PC-9 (cell line): ENCODE results near the gene NFE2L3. TPM values are rescaled to one million over a fixed set of nuclear protein-coding genes. Genes with fewer than 3 reads are reported as not detected.

Experiments
- BruUV-seq: library from RNA; stranded (reverse); fragments of 400-500 nt; replicated peaks from 2 replicates; lab custom pipeline; 2021; lab: Mats Ljungman, UMichigan
- CTCF ChIA-PET: fragments of 300-600 bp; sonication (Branson Sonifier 250); formaldehyde crosslinking; loops from one replicate; lab custom pipeline; 2022; ENCODE audit warnings: antibody characterized with exemption; lab: Charles Lee
- POLR2A ChIA-PET: fragments of 300-600 bp; sonication (Branson Sonifier 250); formaldehyde crosslinking; loops from one replicate; lab custom pipeline; 2022; ENCODE audit warnings: antibody characterized with exemption; ENCODE audit not compliant: unreplicated experiment; lab: Charles Lee
- DNase-seq, 2 experiments: peaks; one replicate each; pipeline versions ENCODE4 v3.0.0 to v3.0.0-alpha.2; 2015 to 2022; ENCODE audit warnings: mixed read lengths in 1 of 2
- H2AFZ ChIP-seq: fragments of 200-600 bp; sonication (generic); 2 replicates; pipeline ENCODE4 v1.8.1; 2017; ENCODE audit warnings: antibody characterized with exemption
- H3F3A ChIP-seq: fragments of 200-600 bp; sonication (generic); 2 replicates; pipeline ENCODE4 v1.8.1; 2017; ENCODE audit warnings: antibody characterized with exemption, mild to moderate bottlenecking, low read depth; ENCODE audit not compliant: insufficient read depth
- H3K27ac ChIP-seq: fragments of 200-600 bp; sonication (generic); 2 replicates; pipeline ENCODE4 v1.6.1; 2016; ENCODE audit warnings: mixed run types
- H3K27me3 ChIP-seq: fragments of 200-600 bp; sonication (generic); 2 replicates; pipeline ENCODE4 v1.6.1; 2016; ENCODE audit warnings: low read depth, mixed run types; ENCODE audit not compliant: insufficient read depth
- H3K36me3 ChIP-seq: fragments of 200-600 bp; sonication (generic); 2 replicates; pipeline ENCODE4 v1.6.1; 2016; ENCODE audit warnings: low read depth, mixed run types
- H3K4me1 ChIP-seq: fragments of 200-600 bp; sonication (generic); replicated peaks from 2 replicates; pipeline ENCODE4 v1.6.1; 2016; ENCODE audit warnings: mixed run types; ENCODE audit not compliant: insufficient read depth
- H3K4me2 ChIP-seq: fragments of 200-600 bp; sonication (generic); 2 replicates; pipeline ENCODE4 v1.6.1; 2017; ENCODE audit warnings: mixed run types
- H3K4me3 ChIP-seq: fragments of 200-600 bp; sonication (generic); 2 replicates; pipeline ENCODE4 v1.6.1; 2016; ENCODE audit warnings: mixed run types
- H3K79me2 ChIP-seq: fragments of 200-600 bp; sonication (generic); 2 replicates; pipeline ENCODE4 v1.6.1; 2017; ENCODE audit warnings: low read depth, mixed run types
- H3K9me2 ChIP-seq: fragments of 200-600 bp; sonication (generic); 2 replicates; pipeline ENCODE4 v1.8.1; 2017; ENCODE audit warnings: mild to moderate bottlenecking; ENCODE audit not compliant: insufficient read depth
- H3K9me3 ChIP-seq: fragments of 200-600 bp; sonication (generic); 2 replicates; pipeline ENCODE4 v1.8.1; 2016; ENCODE audit warnings: low read depth; ENCODE audit not compliant: insufficient read depth
- H4K20me1 ChIP-seq: fragments of 200-600 bp; sonication (generic); 2 replicates; pipeline ENCODE4 v1.8.1; 2017; ENCODE audit not compliant: insufficient read depth
- CTCF ChIP-seq: fragments of 200-600 bp; sonication (generic); conservative IDR thresholded peaks from 2 replicates; pipeline ENCODE4 v1.6.1; 2017; ENCODE audit warnings: mixed run types, antibody characterized with exemption, mild to moderate bottlenecking, moderate library complexity
- EZH2 ChIP-seq: fragments of 200-600 bp; sonication (generic); IDR thresholded peaks from 2 replicates; pipeline ENCODE4 v1.8.0; 2017; ENCODE audit warnings: antibody characterized with exemption, low read depth
- intact Hi-C: fragments of 100-400 bp; cut with micrococcal nuclease; formaldehyde crosslinking; loops from one replicate; pipeline ENCODE4 v1.10.0; 2022; ENCODE audit not compliant: unreplicated experiment
- total RNA-seq: library from RNA; stranded (reverse); gene quantifications from 2 replicates; pipeline ENCODE4 v1.2.3, GENCODE V29; 2021

The NFE2L3 gene
- total RNA-seq, 1 experiment from 2014 or later: 49.1 TPM

DNA sequence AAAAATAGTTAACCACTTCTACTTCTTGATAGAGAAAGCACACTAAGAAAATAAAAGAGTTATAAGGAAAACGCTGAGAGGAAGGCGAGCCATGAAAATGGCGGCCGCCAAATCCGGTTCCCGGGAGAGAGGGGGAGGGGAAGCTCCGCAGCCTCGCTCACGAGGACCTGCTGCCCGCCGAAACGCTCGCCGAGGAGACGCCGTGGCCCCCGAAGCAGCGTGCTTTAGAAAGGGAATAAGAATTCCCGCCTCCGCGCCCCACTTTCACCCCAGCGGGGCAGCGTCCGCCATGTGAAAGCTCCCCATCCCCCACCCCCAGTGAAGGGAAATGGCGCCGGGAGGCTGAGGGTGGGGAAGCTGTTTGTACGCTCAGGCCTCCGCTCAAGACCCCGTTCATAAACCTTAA lies 48.0 kb downstream of the NFE2L3 start:
- intact Hi-C loops: loop anchor here (1.0 to 2.0 kb wide), 3 partner anchors 46 to 165 kb away; no protein-coding TSS in a partner anchor
- Histone ChIP-seq H3K4me3 (peak overlapping the region; percentile 98), H2AFZ (peak overlapping the region; percentile 25; the same call in 1 of the 2 replicates), H3K79me2 (peaks cover 91% of the 10 kb centered on the region), H3K36me3 (peaks cover 70% of the 10 kb centered on the region), H3K27me3 (no peaks in the 10 kb centered on the region), H3F3A (peaks cover 57% of the 10 kb centered on the region), H3K4me2 (peak overlapping the region; percentile 84), H3K4me1 (peaks cover 43% of the 10 kb centered on the region), H3K27ac (peak overlapping the region; percentile 92), H4K20me1 (peaks cover 76% of the 10 kb centered on the region), H3K9me3 (no peaks in the 10 kb centered on the region), H3K9me2 (no peaks in the 10 kb centered on the region)
- ChIA-PET POLR2A (interaction anchor here (0.6 kb wide), 1 partner anchor 15 kb away, joined by 4 read pairs; no protein-coding TSS in a partner anchor), CTCF (interaction anchor here (0.6 kb wide), 2 partner anchors 218 to 338 kb away, joined by 3 to 4 read pairs; no protein-coding TSS in a partner anchor)
- peak in 1 of 2 experiments; percentile 59 for DNase-seq
- no peak for TF ChIP-seq EZH2
- no peak for TF ChIP-seq CTCF
- TSS peak; percentile 47 for BruUV-seq

- Histone ChIP-seq H3F3A (peaks cover 54% of the 10 kb centered on the region), H3K36me3 (peaks cover 70% of the 10 kb centered on the region), H3K9me2 (no peaks in the 10 kb centered on the region), H3K27ac (peak within 1 kb of the TSS; percentile 92), H3K27me3 (no peaks in the 10 kb centered on the region), H4K20me1 (peaks cover 76% of the 10 kb centered on the region), H3K4me1 (peaks cover 45% of the 10 kb centered on the region), H3K4me2 (peak within 1 kb of the TSS; percentile 86), H2AFZ (peak within 1 kb of the TSS; percentile 80), H3K79me2 (peaks cover 91% of the 10 kb centered on the region), H3K9me3 (no peaks in the 10 kb centered on the region), H3K4me3 (peak within 1 kb of the TSS; percentile 98)
- TF ChIP-seq EZH2 (no peak), CTCF (no peak)
- BruUV-seq: no TSS peak
- ChIA-PET POLR2A (no interaction called here), CTCF (interaction anchor here (0.6 to 0.9 kb wide), 3 partner anchors 168 to 338 kb away, joined by 3 to 5 read pairs (median 4); no protein-coding TSS in a partner anchor)
- intact Hi-C loops: loop anchor here (1.0 to 2.0 kb wide), 3 partner anchors 46 to 164 kb away; no protein-coding TSS in a partner anchor
- DNase-seq: peak; percentile 99
Measured at GRCh38 chr7:26200444-26201246, 48.6 kb downstream of the NFE2L3 start, which contains the start of gene HNRNPA2B1. TSS of gene HNRNPA2B1 (minus strand) at chr7:26200746. CDS start at chr7:26200577, 169 bp downstream.

DNA sequence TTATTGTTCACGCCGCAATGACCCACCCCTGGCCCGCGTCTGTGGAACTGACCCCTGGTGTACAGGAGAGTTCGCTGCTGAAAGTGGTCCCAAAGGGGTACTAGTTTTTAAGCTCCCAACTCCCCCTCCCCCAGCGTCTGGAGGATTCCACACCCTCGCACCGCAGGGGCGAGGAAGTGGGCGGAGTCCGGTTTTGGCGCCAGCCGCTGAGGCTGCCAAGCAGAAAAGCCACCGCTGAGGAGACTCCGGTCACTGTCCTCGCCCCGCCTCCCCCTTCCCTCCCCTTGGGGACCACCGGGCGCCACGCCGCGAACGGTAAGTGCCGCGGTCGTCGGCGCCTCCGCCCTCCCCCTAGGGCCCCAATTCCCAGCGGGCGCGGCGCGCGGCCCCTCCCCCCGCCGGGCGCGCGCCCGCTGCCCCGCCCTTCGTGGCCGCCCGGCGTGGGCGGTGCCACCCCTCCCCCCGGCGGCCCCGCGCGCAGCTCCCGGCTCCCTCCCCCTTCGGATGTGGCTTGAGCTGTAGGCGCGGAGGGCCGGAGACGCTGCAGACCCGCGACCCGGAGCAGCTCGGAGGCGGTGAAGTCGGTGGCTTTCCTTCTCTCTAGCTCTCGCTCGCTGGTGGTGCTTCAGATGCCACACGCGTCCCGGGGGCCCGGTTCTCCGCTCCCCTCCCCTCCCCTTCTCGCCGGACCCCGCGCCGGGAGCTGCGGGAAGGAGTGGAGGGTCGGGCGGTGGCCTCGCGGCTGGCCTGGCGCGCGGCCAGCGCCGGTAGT lies 49.4 kb downstream of the NFE2L3 start, which contains the start of gene CBX3:
Gene CBX3 (plus strand): TSS at position 499 of the 772 bp plus-strand sequence. CDS start 1,254 bp downstream, outside the sequence.
- peak within 1 kb of the TSS; percentile 98 for H3K4me3 ChIP-seq
- H3K9me2 ChIP-seq: no peaks in the 10 kb centered on the region
- intact Hi-C loops: loop anchor here (2.0 kb wide), 2 partner anchors 145 to 163 kb away; no protein-coding TSS in a partner anchor
- H3K9me3 ChIP-seq: no peaks in the 10 kb centered on the region
- CTCF ChIA-PET: interaction anchor here (0.6 to 0.9 kb wide), 3 partner anchors 83 to 1080 kb away, joined by 3 to 5 read pairs (median 5); no protein-coding TSS in a partner anchor
- peak within 1 kb of the TSS; percentile 92 for H3K27ac ChIP-seq
- H3F3A ChIP-seq: peaks cover 52% of the 10 kb centered on the region
- H3K79me2 ChIP-seq: peaks cover 91% of the 10 kb centered on the region
- H4K20me1 ChIP-seq: peaks cover 76% of the 10 kb centered on the region
- peaks cover 45% of the 10 kb centered on the region for H3K4me1 ChIP-seq
- H3K36me3 ChIP-seq: peaks cover 70% of the 10 kb centered on the region
- BruUV-seq: no TSS peak
- peak within 1 kb of the TSS; percentile 80 for H2AFZ ChIP-seq
- POLR2A ChIA-PET: interaction anchor here (0.6 to 0.9 kb wide), 2 partner anchors 118 to 150 kb away, joined by 5 to 10 read pairs; no protein-coding TSS in a partner anchor
- peak within 1 kb of the TSS; percentile 86 for H3K4me2 ChIP-seq
- H3K27me3 ChIP-seq: no peaks in the 10 kb centered on the region
- TF ChIP-seq CTCF (no peak), EZH2 (no peak)
- peak; percentile 82 to 94 for DNase-seq
